Esophagus muscularis mucosa (tissue), 3 donors: ENCODE results near the gene MACROD2.

ENCODE experiments used
- POLR2A ChIP-seq: fragments of 450-650 bp; IDR thresholded peaks from one replicate; pipeline ENCODE4 v1.6.1; 2017; ENCODE audit warnings: antibody characterized with exemption, moderate library complexity, mild to moderate bottlenecking, low read depth
- TF ChIP-seq, protein P1 (sequence below), 3 experiments: fragments of 200-600 bp in 2 of 3; fragments of 450-650 bp in 1 of 3; sonication (generic) in 2 of 3; IDR thresholded peaks; one replicate each; pipeline ENCODE4 v1.5.1; 2017 to 2019; ENCODE audit warnings: antibody characterized with exemption in 3 of 3, mild to moderate bottlenecking in 2 of 3, moderate library complexity in 1 of 3

DNA sequence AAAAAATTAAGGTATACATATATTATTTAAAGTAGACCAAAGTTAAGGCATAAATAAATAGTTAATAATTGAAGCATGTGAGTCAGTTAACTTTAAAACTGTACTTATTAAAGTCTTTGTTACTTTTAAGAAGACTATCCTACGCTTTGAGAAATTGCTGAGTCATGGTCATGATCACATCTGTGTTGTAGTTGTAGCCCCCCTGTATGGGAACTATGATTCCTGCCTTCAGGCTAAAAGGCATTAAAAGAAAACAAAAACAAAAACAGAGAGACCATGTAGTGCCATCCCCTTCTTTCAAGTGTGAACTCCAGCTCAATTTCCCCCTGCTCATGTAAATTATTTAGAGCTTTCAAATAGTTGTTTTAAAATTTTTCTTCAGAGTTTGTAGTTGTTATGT is 218.7 kb downstream of the MACROD2 start:
- TF ChIP-seq, protein P1, sequence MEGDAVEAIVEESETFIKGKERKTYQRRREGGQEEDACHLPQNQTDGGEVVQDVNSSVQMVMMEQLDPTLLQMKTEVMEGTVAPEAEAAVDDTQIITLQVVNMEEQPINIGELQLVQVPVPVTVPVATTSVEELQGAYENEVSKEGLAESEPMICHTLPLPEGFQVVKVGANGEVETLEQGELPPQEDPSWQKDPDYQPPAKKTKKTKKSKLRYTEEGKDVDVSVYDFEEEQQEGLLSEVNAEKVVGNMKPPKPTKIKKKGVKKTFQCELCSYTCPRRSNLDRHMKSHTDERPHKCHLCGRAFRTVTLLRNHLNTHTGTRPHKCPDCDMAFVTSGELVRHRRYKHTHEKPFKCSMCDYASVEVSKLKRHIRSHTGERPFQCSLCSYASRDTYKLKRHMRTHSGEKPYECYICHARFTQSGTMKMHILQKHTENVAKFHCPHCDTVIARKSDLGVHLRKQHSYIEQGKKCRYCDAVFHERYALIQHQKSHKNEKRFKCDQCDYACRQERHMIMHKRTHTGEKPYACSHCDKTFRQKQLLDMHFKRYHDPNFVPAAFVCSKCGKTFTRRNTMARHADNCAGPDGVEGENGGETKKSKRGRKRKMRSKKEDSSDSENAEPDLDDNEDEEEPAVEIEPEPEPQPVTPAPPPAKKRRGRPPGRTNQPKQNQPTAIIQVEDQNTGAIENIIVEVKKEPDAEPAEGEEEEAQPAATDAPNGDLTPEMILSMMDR (IDR thresholded peaks at IDR 0.05): no peak
- no peak for TF ChIP-seq POLR2A
